Liver (tissue), 9 donors: ENCODE results near the gene CXCL14. TPM values are rescaled to one million over a fixed set of nuclear protein-coding genes. Genes with fewer than 3 reads are reported as not detected.

ENCODE experiments used
- DNase-seq: peaks from one replicate; pipeline ENCODE4 v3.0.0-alpha.2; 2017; ENCODE audit warnings: low spot score
- H3K27ac ChIP-seq, 2 donors: one replicate each; pipeline ENCODE4 v1.7.0; 2013; ENCODE audit warnings: inconsistent platforms in 2 of 2, low read length in 2 of 2, control low read depth in 1 of 2, low read depth in 1 of 2, mild to moderate bottlenecking in 1 of 2
- H3K27me3 ChIP-seq, 4 donors: one replicate each; pipeline versions ENCODE4 v1.6.1 to v1.7.0; 2013; ENCODE audit warnings: low read length in 3 of 4, inconsistent platforms in 1 of 4, mild to moderate bottlenecking in 1 of 4, moderate library complexity in 1 of 4; ENCODE audit not compliant: control insufficient read depth in 4 of 4, insufficient read depth in 4 of 4
- H3K36me3 ChIP-seq, 4 donors: one replicate each; pipeline versions ENCODE4 v1.6.1 to v1.7.0; 2013; ENCODE audit warnings: low read length in 3 of 4, mild to moderate bottlenecking in 3 of 4, low read depth in 1 of 4, moderate library complexity in 1 of 4; ENCODE audit not compliant: control insufficient read depth in 4 of 4, insufficient read depth in 3 of 4
- H3K4me1 ChIP-seq, 4 donors: one replicate each; pipeline versions ENCODE4 v1.6.1 to v1.7.0; 2013; ENCODE audit warnings: low read length in 3 of 4, mild to moderate bottlenecking in 3 of 4, moderate library complexity in 1 of 4; ENCODE audit not compliant: control insufficient read depth in 4 of 4, insufficient read depth in 4 of 4
- H3K4me3 ChIP-seq, 3 donors: one replicate each; pipeline versions ENCODE4 v1.6.1 to v1.7.0; 2013; ENCODE audit warnings: low read length in 3 of 3, control low read depth in 1 of 3, low read depth in 1 of 3, mild to moderate bottlenecking in 1 of 3
- H3K9ac ChIP-seq, 2 donors: one replicate each; pipeline ENCODE4 v1.7.0; 2013; ENCODE audit warnings: low read length in 2 of 2, mild to moderate bottlenecking in 2 of 2, moderate library complexity in 2 of 2, control low read depth in 1 of 2, low read depth in 1 of 2
- H3K9me3 ChIP-seq, 4 donors: one replicate each; pipeline versions ENCODE4 v1.6.1 to v1.7.0; 2013; ENCODE audit warnings: low read length in 3 of 4; ENCODE audit not compliant: control insufficient read depth in 4 of 4
- FOXA1 ChIP-seq: IDR thresholded peaks from 2 replicates; pipeline ENCODE4 v1.6.1; 2016; ENCODE audit warnings: antibody characterized with exemption
- GABPA ChIP-seq, 2 donors: IDR thresholded peaks in 1 of 2; conservative IDR thresholded peaks in 1 of 2; 2 replicates each; pipeline ENCODE4 v1.6.1; 2016; ENCODE audit warnings: antibody characterized with exemption in 2 of 2, mild to moderate bottlenecking in 1 of 2, moderate library complexity in 1 of 2
- HNF4A ChIP-seq, 2 donors: conservative IDR thresholded peaks; 2 replicates each; pipeline ENCODE4 v1.6.1; 2016; ENCODE audit warnings: antibody characterized with exemption in 2 of 2, mild to moderate bottlenecking in 2 of 2
- HNF4G ChIP-seq: IDR thresholded peaks from 2 replicates; pipeline ENCODE4 v1.6.1; 2016; ENCODE audit warnings: antibody characterized with exemption
- JUND ChIP-seq, 2 donors: IDR thresholded peaks; 2 replicates each; pipeline ENCODE4 v1.6.1; 2016; ENCODE audit warnings: antibody characterized with exemption in 2 of 2
- NR2F2 ChIP-seq: IDR thresholded peaks from 2 replicates; pipeline ENCODE4 v1.6.1; 2016; ENCODE audit warnings: antibody characterized with exemption
- RAD21 ChIP-seq, 2 donors: IDR thresholded peaks; 2 replicates each; pipeline ENCODE4 v1.6.1; 2016; ENCODE audit warnings: antibody characterized with exemption in 2 of 2, mild to moderate bottlenecking in 2 of 2
- RXRA ChIP-seq, 2 donors: IDR thresholded peaks; 2 replicates each; pipeline ENCODE4 v1.6.1; 2017 to 2018; ENCODE audit warnings: antibody characterized with exemption in 2 of 2, mild to moderate bottlenecking in 1 of 2
- SP1 ChIP-seq: IDR thresholded peaks from 2 replicates; pipeline ENCODE4 v1.6.1; 2018; ENCODE audit warnings: antibody characterized with exemption, mild to moderate bottlenecking
- TAF1 ChIP-seq: conservative IDR thresholded peaks from 2 replicates; pipeline ENCODE4 v1.6.1; 2016; ENCODE audit warnings: antibody characterized with exemption, mild to moderate bottlenecking
- YY1 ChIP-seq: IDR thresholded peaks from 2 replicates; pipeline ENCODE4 v1.6.1; 2016; ENCODE audit warnings: antibody characterized with exemption, mild to moderate bottlenecking
- WGBS: extraction: QIAGEN DNeasy Blood & Tissue Kit; methylation state at CpG from one replicate; pipeline ENCODE4 v1.1.7; 2013; 5-methylcytosine and 5-hydroxymethylcytosine counted together
- polyA plus RNA-seq, 2 donors: library from polyadenylated mRNA; stranded (reverse) in 1 of 2; unstranded in 1 of 2; fragments of 200-250 nt in 1 of 2; fragments of >200 nt in 1 of 2; fragmentation: Nextera tagmentation in 1 of 2; extraction: Ambion mirVana in 1 of 2; gene quantifications; one replicate each; pipeline versions ENCODE4 v1.2.1 to v1.2.3, GENCODE V29; 2013 to 2015
- total RNA-seq, 2 donors: library from RNA; depleted of rRNA; stranded (reverse); fragments of >200 nt; gene quantifications; one replicate each; pipeline ENCODE4 v1.2.3, GENCODE V29; 2014
- TF ChIP-seq, protein P1 (sequence below): IDR thresholded peaks from 2 replicates; pipeline ENCODE4 v1.6.1; 2016; ENCODE audit warnings: antibody characterized with exemption
- TF ChIP-seq, protein P2 (sequence below): IDR thresholded peaks from 2 replicates; pipeline ENCODE4 v1.6.1; 2016; ENCODE audit warnings: antibody characterized with exemption
- TF ChIP-seq, protein P3 (sequence below): IDR thresholded peaks from 2 replicates; pipeline ENCODE4 v1.6.1; 2016; ENCODE audit warnings: antibody characterized with exemption
- TF ChIP-seq, protein P4 (sequence below): IDR thresholded peaks from 2 replicates; pipeline ENCODE4 v1.6.1; 2016; ENCODE audit warnings: antibody characterized with exemption, mild to moderate bottlenecking
- donor health status: healthy.
- donor health status: healthy.
- donor health status: healthy.
- donor health status: healthy.
- donor health status: healthy.

CXCL14 gene
- total and polyA plus RNA-seq, 4 donors, result 2.7 to 13.7 (median 8.3) TPM

DNA sequence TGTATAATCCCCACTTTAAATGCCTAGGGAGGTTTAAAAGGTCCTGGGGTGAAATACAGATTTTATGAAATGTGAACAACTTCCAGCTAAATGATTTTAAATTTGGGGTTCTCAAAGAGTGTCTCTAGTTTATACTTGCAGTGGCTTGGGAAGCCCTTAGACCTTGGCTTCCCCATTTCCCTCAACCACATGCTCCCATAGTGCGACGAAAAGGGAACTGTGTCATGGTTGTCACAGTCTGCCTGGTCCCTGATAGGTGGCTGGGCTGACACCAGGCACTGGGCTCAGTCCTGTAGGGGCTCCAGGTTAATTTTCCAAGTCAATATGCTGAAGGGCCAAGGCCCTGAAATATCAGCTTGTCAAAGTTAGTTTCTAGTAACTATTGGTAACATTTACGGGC, 10.4 kb upstream of the CXCL14 start:
- DNase-seq, result no peak
- Histone ChIP-seq H3K4me1 (no peaks in the 10 kb centered on the region), H3K9ac (no peak overlapping the region), H3K27ac (no peak overlapping the region), H3K4me3 (no peak overlapping the region), H3K27me3 (peaks cover 0 to 8% (median 0%) of the 10 kb centered on the region in 4 donors), H3K36me3 (no peaks in the 10 kb centered on the region), H3K9me3 (no peaks in the 10 kb centered on the region)
- TF ChIP-seq GABPA (IDR thresholded peaks at IDR 0.05 in 1 of 2, conservative IDR thresholded peaks at IDR 0.05 in 1 of 2), result no peak
- no peak for TF ChIP-seq JUND (IDR thresholded peaks at IDR 0.05)
- TF ChIP-seq HNF4G, result no peak
- TF ChIP-seq SP1, result no peak
- 90% methylated on average over 3 of the region's 3 CpGs for WGBS

DNA sequence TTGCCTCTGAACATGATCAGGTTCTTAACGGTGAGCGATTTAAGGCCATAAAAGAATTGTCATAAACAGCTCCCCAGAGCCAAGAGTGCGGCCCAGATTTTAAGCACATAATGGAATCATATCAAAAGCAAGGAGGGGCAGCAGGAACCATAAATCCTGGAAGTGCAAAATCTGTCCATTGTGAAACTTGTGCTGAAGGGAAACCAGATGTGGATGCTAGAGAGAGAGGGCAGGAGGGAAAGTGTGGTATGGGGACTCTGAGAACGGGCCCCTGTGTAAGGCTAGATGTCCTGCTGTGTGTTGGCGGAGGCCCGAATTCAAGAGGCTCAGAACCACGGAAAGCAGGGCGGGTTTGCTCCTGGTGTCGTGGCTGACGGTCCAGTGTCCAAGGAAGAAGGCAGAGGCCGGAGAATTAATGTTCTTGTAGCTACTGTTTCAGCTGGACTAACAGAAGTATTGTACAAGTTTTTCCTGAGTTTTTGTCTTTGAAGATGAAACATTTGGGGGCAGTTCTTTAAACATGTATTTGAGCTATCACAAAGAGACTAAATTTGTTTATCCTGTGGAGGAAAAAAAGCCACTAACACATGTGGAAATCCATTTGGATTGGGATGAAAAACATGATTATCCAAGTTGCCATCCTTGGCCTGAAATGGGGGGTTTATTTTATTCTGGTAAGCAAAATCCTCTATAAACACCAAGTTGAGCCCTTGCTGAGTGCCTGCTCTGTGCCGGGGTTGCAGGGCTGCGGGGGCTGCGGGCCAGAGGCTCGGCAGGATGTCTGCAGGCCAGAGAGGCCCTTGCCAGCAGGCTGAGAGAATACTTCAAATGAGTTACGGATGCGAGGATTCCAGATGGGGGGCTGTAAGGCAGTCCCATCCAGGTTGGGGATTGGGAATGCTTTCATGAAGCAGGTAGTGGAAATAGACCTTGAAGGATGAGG, 9.2 kb upstream of the CXCL14 start:
- no peak for DNase-seq
- Histone ChIP-seq H3K9me3 (no peaks in the 10 kb centered on the region), H3K27me3 (peaks cover 0 to 8% (median 0%) of the 10 kb centered on the region in 4 donors), H3K9ac (no peak overlapping the region), H3K4me3 (no peak overlapping the region), H3K27ac (no peak overlapping the region), H3K4me1 (no peaks in the 10 kb centered on the region), H3K36me3 (no peaks in the 10 kb centered on the region)
- WGBS, result 77% methylated on average over 17 of the region's 17 CpGs
- TF ChIP-seq, protein P1, sequence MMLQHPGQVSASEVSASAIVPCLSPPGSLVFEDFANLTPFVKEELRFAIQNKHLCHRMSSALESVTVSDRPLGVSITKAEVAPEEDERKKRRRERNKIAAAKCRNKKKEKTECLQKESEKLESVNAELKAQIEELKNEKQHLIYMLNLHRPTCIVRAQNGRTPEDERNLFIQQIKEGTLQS, result no peak
- TF ChIP-seq JUND (IDR thresholded peaks at IDR 0.05), result no peak
- no peak for TF ChIP-seq HNF4A (conservative IDR thresholded peaks at IDR 0.05)

DNA sequence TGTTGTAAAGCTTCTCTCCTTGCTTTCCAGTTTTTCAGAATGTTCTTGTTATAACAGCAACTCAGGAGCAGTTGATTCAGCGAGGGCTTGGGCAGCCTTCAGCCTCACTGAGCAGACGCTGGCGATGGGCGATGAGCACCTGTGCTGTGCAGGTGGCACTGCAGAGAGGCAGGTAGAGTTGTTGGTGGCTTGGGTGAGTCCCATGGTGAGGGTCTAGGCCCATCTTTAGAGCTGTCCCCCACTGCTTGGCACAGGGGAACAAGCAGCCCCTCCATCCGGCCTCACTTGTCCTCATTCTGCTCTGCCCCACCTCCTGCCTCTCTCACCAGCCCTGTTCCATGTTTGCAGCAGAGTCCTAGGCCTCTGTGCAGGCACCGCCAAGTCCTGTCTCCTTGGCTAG, 6.1 kb upstream of the CXCL14 start:
- Histone ChIP-seq H3K9me3 (no peaks in the 10 kb centered on the region), H3K27ac (no peak overlapping the region), H3K36me3 (no peaks in the 10 kb centered on the region), H3K27me3 (peaks cover 0 to 8% (median 2%) of the 10 kb centered on the region in 4 donors), H3K9ac (no peak overlapping the region), H3K4me3 (no peak overlapping the region), H3K4me1 (no peaks in the 10 kb centered on the region)
- TF ChIP-seq RXRA (IDR thresholded peaks at IDR 0.05) (no peak), JUND (IDR thresholded peaks at IDR 0.05) (no peak), NR2F2 (no peak), RAD21 (IDR thresholded peaks at IDR 0.05) (no peak), HNF4G (no peak), TAF1 (no peak), YY1 (no peak), FOXA1 (no peak), SP1 (no peak)
- TF ChIP-seq, protein P2, sequence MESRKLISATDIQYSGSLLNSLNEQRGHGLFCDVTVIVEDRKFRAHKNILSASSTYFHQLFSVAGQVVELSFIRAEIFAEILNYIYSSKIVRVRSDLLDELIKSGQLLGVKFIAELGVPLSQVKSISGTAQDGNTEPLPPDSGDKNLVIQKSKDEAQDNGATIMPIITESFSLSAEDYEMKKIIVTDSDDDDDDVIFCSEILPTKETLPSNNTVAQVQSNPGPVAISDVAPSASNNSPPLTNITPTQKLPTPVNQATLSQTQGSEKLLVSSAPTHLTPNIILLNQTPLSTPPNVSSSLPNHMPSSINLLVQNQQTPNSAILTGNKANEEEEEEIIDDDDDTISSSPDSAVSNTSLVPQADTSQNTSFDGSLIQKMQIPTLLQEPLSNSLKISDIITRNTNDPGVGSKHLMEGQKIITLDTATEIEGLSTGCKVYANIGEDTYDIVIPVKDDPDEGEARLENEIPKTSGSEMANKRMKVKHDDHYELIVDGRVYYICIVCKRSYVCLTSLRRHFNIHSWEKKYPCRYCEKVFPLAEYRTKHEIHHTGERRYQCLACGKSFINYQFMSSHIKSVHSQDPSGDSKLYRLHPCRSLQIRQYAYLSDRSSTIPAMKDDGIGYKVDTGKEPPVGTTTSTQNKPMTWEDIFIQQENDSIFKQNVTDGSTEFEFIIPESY, result no peak
- TF ChIP-seq, protein P1, result no peak
- TF ChIP-seq, protein P3, sequence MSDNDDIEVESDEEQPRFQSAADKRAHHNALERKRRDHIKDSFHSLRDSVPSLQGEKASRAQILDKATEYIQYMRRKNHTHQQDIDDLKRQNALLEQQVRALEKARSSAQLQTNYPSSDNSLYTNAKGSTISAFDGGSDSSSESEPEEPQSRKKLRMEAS, result no peak
- TF ChIP-seq, protein P4, sequence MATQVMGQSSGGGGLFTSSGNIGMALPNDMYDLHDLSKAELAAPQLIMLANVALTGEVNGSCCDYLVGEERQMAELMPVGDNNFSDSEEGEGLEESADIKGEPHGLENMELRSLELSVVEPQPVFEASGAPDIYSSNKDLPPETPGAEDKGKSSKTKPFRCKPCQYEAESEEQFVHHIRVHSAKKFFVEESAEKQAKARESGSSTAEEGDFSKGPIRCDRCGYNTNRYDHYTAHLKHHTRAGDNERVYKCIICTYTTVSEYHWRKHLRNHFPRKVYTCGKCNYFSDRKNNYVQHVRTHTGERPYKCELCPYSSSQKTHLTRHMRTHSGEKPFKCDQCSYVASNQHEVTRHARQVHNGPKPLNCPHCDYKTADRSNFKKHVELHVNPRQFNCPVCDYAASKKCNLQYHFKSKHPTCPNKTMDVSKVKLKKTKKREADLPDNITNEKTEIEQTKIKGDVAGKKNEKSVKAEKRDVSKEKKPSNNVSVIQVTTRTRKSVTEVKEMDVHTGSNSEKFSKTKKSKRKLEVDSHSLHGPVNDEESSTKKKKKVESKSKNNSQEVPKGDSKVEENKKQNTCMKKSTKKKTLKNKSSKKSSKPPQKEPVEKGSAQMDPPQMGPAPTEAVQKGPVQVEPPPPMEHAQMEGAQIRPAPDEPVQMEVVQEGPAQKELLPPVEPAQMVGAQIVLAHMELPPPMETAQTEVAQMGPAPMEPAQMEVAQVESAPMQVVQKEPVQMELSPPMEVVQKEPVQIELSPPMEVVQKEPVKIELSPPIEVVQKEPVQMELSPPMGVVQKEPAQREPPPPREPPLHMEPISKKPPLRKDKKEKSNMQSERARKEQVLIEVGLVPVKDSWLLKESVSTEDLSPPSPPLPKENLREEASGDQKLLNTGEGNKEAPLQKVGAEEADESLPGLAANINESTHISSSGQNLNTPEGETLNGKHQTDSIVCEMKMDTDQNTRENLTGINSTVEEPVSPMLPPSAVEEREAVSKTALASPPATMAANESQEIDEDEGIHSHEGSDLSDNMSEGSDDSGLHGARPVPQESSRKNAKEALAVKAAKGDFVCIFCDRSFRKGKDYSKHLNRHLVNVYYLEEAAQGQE, result no peak
- WGBS, result 92% methylated on average over 6 of the region's 6 CpGs
- DNase-seq, result no peak
